GM12878 (cell line): ENCODE data around the gene NT5DC3. TPM values are rescaled to one million over a fixed set of nuclear protein-coding genes. Genes with fewer than 3 reads are reported as not detected.

Experiments
- ATAC-seq: fragments of 200-7000 bp; cut with Tn5 transposase; 3 replicates; pipeline ENCODE4 v1.9.1; 2020; ENCODE audit warnings: mild to moderate bottlenecking, moderate library complexity
- BruUV-seq: library from RNA; stranded (reverse); fragments of 400-500 nt; replicated peaks from 2 replicates; lab custom pipeline; 2021; lab: Mats Ljungman, UMichigan
- CTCF ChIA-PET: fragments of 300-600 bp; sonication (Branson Sonifier 250); formaldehyde crosslinking; extraction: SDS; loops from one replicate; lab custom pipeline; 2021; ENCODE audit warnings: inconsistent platforms; lab: Yijun Ruan, JAX
- POLR2A ChIA-PET: fragments of 350-600 bp; formaldehyde crosslinking; extraction: SDS; loops from one replicate; lab custom pipeline; 2021; ENCODE audit warnings: inconsistent platforms; lab: Charles Lee
- RAD21 ChIA-PET: fragments of 300-600 bp; sonication (Branson Sonifier 250); formaldehyde crosslinking; loops from one replicate; lab custom pipeline; 2023; ENCODE audit warnings: antibody characterized with exemption; ENCODE audit not compliant: unreplicated experiment; lab: Charles Lee
- SMC1A ChIA-PET: fragments of 300-600 bp; sonication (Branson Sonifier 250); formaldehyde crosslinking; loops from one replicate; lab custom pipeline; 2023; ENCODE audit not compliant: unreplicated experiment, uncharacterized antibody; lab: Charles Lee
- DNase-seq: peaks from one replicate; pipeline ENCODE4 v3.0.0-alpha.2; 2011; ENCODE audit warnings: low read depth, low spot score
- FAIRE-seq: peaks from 3 replicates; lab custom pipeline; 2011; peaks lifted over from hg19 to GRCh38; lab: Jason Lieb, UNC
- H2AFZ ChIP-seq: 2 replicates; pipeline ENCODE4 v1.6.0; 2011; ENCODE audit warnings: low read depth, low read length, control low read depth; ENCODE audit not compliant: control insufficient read depth
- H3K27ac ChIP-seq: 2 replicates; pipeline ENCODE4 v1.5.1; 2011; ENCODE audit warnings: control low read depth; ENCODE audit not compliant: control insufficient read depth, insufficient read depth
- H3K27me3 ChIP-seq, 2 experiments: replicated peaks in 1 of 2; 2 replicates each; pipeline versions ENCODE4 v1.6.0 to v1.6.1; 2011; ENCODE audit warnings: low read length in 1 of 2; ENCODE audit not compliant: control insufficient read depth in 2 of 2, insufficient read depth in 2 of 2
- H3K36me3 ChIP-seq, 2 experiments: 2 replicates each; pipeline ENCODE4 v1.5.1; 2011; ENCODE audit warnings: low read length in 1 of 2; ENCODE audit not compliant: control insufficient read depth in 2 of 2, insufficient read depth in 2 of 2
- H3K4me1 ChIP-seq: 2 replicates; pipeline ENCODE4 v1.6.1; 2011; ENCODE audit warnings: mild to moderate bottlenecking, low read length, moderate library complexity, mixed read lengths; ENCODE audit not compliant: control insufficient read depth, insufficient read depth
- H3K4me2 ChIP-seq: 2 replicates; pipeline ENCODE4 v1.6.0; 2011; ENCODE audit warnings: control low read depth; ENCODE audit not compliant: control insufficient read depth, insufficient read depth
- H3K4me3 ChIP-seq: fragments of 200-600 bp; sonication (generic); 2 replicates; pipeline ENCODE4 v1.5.1; 2016
- H3K79me2 ChIP-seq: 2 replicates; pipeline ENCODE4 v1.6.0; 2011; ENCODE audit warnings: low read length; ENCODE audit not compliant: control insufficient read depth, insufficient read depth
- H3K9ac ChIP-seq: 2 replicates; pipeline ENCODE4 v1.8.0; 2011; ENCODE audit warnings: low read length, control low read depth, mixed read lengths; ENCODE audit not compliant: control insufficient read depth, insufficient read depth
- H3K9me3 ChIP-seq: replicated peaks from 3 replicates; pipeline ENCODE4 v1.5.1; 2011; ENCODE audit warnings: mild to moderate bottlenecking, low read length; ENCODE audit not compliant: control insufficient read depth, insufficient read depth
- H4K20me1 ChIP-seq: 2 replicates; pipeline ENCODE4 v1.6.0; 2011; ENCODE audit not compliant: control insufficient read depth, insufficient read depth
- BCL11A ChIP-seq: IDR thresholded peaks from 2 replicates; pipeline ENCODE4 v1.6.1; 2011; ENCODE audit warnings: low read depth, low read length
- CBX5 ChIP-seq: sonication (generic); IDR thresholded peaks from 2 replicates; pipeline ENCODE4 v1.6.1; 2016; ENCODE audit warnings: low read depth, moderate library complexity, mild to moderate bottlenecking, inconsistent platforms
- EP300 ChIP-seq, 2 experiments: fragments of 150-350 bp in 1 of 2; IDR thresholded peaks; 2 replicates each; pipeline ENCODE4 v1.6.1; 2011 to 2012; ENCODE audit warnings: low read depth in 2 of 2, low read length in 2 of 2, borderline replicate concordance in 1 of 2, improper control_type of control experiment in 1 of 2, inconsistent platforms in 1 of 2; ENCODE audit not compliant: control insufficient read depth in 1 of 2
- MEF2A ChIP-seq: IDR thresholded peaks from 2 replicates; pipeline ENCODE4 v1.6.1; 2011; ENCODE audit warnings: low read depth, mild to moderate bottlenecking, low read length, moderate library complexity; ENCODE audit not compliant: insufficient read depth
- RCOR1 ChIP-seq: conservative IDR thresholded peaks from 2 replicates; pipeline ENCODE4 v1.6.1; 2012; ENCODE audit warnings: low read depth, low read length, improper control_type of control experiment
- RELA ChIP-seq: fragments of 450-650 bp; IDR thresholded peaks from 2 replicates; pipeline ENCODE4 v1.8.0; 2014; ENCODE audit warnings: borderline replicate concordance; ENCODE audit not compliant: partially characterized antibody
- SIX5 ChIP-seq: IDR thresholded peaks from 2 replicates; pipeline ENCODE4 v1.6.1; 2011; ENCODE audit warnings: mild to moderate bottlenecking, low read depth, low read length, moderate library complexity; ENCODE audit not compliant: severe bottlenecking
- SUPT20H ChIP-seq: IDR thresholded peaks from 2 replicates; pipeline ENCODE4 v1.6.1; 2011; ENCODE audit warnings: low read depth, mild to moderate bottlenecking, low read length, moderate library complexity, borderline replicate concordance; ENCODE audit not compliant: control insufficient read depth
- ZSCAN29 ChIP-seq: fragments of 450-650 bp; IDR thresholded peaks from 2 replicates; pipeline ENCODE4 v1.6.1; 2017; ENCODE audit warnings: mild to moderate bottlenecking, moderate library complexity
- WGBS: methylation state at CpG from one replicate; pipeline ENCODE4 v1.1.6; 2016; ENCODE audit warnings: low lambda C conversion rate; ENCODE audit not compliant: insufficient replicate concordance, insufficient coverage; ENCODE audit errors: missing lambda C conversion rate; 5-methylcytosine and 5-hydroxymethylcytosine counted together
- in situ Hi-C: fragments of 300-500 bp; cut with MboI; formaldehyde crosslinking; loops from 9 replicates; pipeline ENCODE4 v1.14.3; 2018; ENCODE audit warnings: mixed read lengths
- intact Hi-C: fragments of 100-400 bp; cut with micrococcal nuclease; formaldehyde crosslinking; loops from one replicate; pipeline ENCODE4 v1.14.2; 2022; ENCODE audit not compliant: unreplicated experiment
- polyA plus RNA-seq, 11 experiments: library from polyadenylated mRNA; depleted of rRNA in 4 of 11; unstranded in 6 of 11; stranded (reverse) in 5 of 11; fragments of >200 nt; fragmentation: Nextera tagmentation in 4 of 11; fragmentation: Illumina TruSeq in 1 of 11; extraction: Ambion mirVana in 4 of 11; extraction: Trizol in 1 of 11; gene quantifications; 1 replicate in 1 of 11; 2 replicates in 10 of 11; pipeline versions ENCODE4 v1.2.1 to v1.2.3, GENCODE V29; 2011 to 2016; ENCODE audit warnings: inconsistent platforms in 2 of 11, missing spikeins in 2 of 11, low read depth in 1 of 11
- total RNA-seq, 4 experiments: library from RNA; depleted of rRNA in 3 of 4; stranded (reverse); fragments of >200 nt in 3 of 4; fragmentation: Illumina TruSeq in 1 of 4; extraction: Trizol in 1 of 4; gene quantifications; 2 replicates each; pipeline versions ENCODE4 v1.2.1 to v1.2.3, GENCODE V29; 2013 to 2021
- TF ChIP-seq, protein P1 (sequence below): IDR thresholded peaks from 2 replicates; pipeline ENCODE4 v1.6.1; 2011; ENCODE audit warnings: borderline replicate concordance, low read depth, mild to moderate bottlenecking, moderate library complexity, mixed read lengths, low read length; ENCODE audit not compliant: insufficient read depth; ENCODE audit errors: extremely low read length
- TF ChIP-seq, protein P2 (sequence below): fragments of 450-650 bp; IDR thresholded peaks from 2 replicates; pipeline ENCODE4 v1.6.1; 2017; ENCODE audit warnings: mild to moderate bottlenecking, moderate library complexity

Gene NT5DC3
- total and polyA plus RNA-seq, 10 of the 15 experiments (the other 5 are each of a cell fraction or from before 2014, with no cell fraction given), result 2.0 to 12.4 (median 5.9) TPM

DNA sequence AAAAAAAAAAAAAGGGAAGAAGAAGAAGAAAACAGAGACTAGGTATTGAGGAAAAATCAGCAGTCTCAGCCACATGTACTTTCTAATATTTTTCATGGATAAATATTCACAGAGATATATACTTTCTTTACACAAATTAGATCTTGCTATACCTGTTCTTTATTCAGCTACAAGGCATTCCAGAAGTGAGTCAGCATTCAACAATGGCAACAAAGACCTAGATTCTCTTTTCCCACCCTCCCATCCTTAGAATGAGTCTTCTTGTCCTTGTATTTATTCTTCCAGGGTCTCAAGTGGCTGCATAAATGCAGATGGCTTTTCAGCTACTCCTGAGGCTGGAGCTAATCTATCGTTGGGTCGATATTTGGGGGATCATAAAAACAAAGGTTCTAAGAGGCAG lies 93.0 kb downstream of the NT5DC3 start:
- H3K27me3 ChIP-seq, result no peaks in the 10 kb centered on the region; a peak in 1 of 4 replicates
- ChIA-PET POLR2A (interaction anchor here (0.6 kb wide), 1 partner anchor 53 kb away, joined by 5 read pairs; no protein-coding TSS in a partner anchor), RAD21 (no interaction called here), CTCF (no interaction called here), SMC1A (no interaction called here)
- no peaks in the 10 kb centered on the region for H3K36me3 ChIP-seq
- H3K9me3 ChIP-seq, result no peaks in the 10 kb centered on the region
- in situ Hi-C loops (no loop called here), intact Hi-C loops (no loop called here)
- H3K4me1 ChIP-seq, result no peaks in the 10 kb centered on the region
- DNase-seq (no peak), ATAC-seq (no peak), FAIRE-seq (no peak)
- TF ChIP-seq RCOR1, result no peak
- no peak for TF ChIP-seq ZSCAN29
- TF ChIP-seq SUPT20H, result no peak
- H3K27ac ChIP-seq, result no peak overlapping the region
- no peak overlapping the region for H2AFZ ChIP-seq
- H3K4me3 ChIP-seq, result no peak overlapping the region
- no peaks in the 10 kb centered on the region; the same call in 1 of the 2 replicates for H4K20me1 ChIP-seq
- H3K9ac ChIP-seq, result no peak overlapping the region
- no TSS peak for BruUV-seq
- WGBS, result 70% methylated on average over 2 of the region's 2 CpGs
- H3K4me2 ChIP-seq, result no peak overlapping the region
- H3K79me2 ChIP-seq, result no peaks in the 10 kb centered on the region

DNA sequence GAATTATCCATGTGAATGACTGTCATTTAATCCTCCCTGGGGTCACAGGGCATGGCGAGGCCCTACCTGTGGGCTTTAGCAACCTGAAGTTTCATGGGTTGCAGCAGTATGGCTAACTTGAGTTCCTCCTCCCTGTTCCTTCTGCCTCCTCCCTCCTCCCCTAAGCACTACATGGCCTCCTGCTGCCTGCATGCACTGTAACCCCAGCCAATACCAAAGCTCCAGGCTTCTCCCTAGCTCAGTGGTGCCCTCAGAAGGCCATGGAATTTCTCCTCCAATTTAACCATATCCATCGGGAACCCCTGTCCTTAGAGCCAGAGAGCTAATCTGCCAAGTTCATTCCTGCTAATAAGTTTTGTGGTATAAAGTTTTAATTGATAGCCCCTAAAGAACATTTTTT lies 95.1 kb downstream of the NT5DC3 start:
- FAIRE-seq, result no peak
- H3K27ac ChIP-seq, result no peak overlapping the region
- no peak for ATAC-seq
- H3K4me2 ChIP-seq, result no peak overlapping the region
- intact Hi-C loops (no loop called here), in situ Hi-C loops (no loop called here)
- CTCF ChIA-PET, result no interaction called here
- H3K4me1 ChIP-seq, result no peaks in the 10 kb centered on the region
- H3K4me3 ChIP-seq, result no peak overlapping the region
- no peaks in the 10 kb centered on the region for H3K79me2 ChIP-seq
- 40% methylated on average over 2 of the region's 2 CpGs for WGBS
- RAD21 ChIA-PET, result no interaction called here
- H3K36me3 ChIP-seq, result no peaks in the 10 kb centered on the region
- H3K9me3 ChIP-seq, result no peaks in the 10 kb centered on the region
- POLR2A ChIA-PET, result no interaction called here
- H4K20me1 ChIP-seq, result no peaks in the 10 kb centered on the region; the same call in 1 of the 2 replicates
- DNase-seq, result no peak
- no peaks in the 10 kb centered on the region; a peak in 1 of 4 replicates for H3K27me3 ChIP-seq
- no TSS peak for BruUV-seq
- SMC1A ChIA-PET, result interaction anchor here (0.6 kb wide), 1 partner anchor 454 kb away, joined by 3 read pairs; no protein-coding TSS in a partner anchor
- H2AFZ ChIP-seq, result no peak overlapping the region
- H3K9ac ChIP-seq, result no peak overlapping the region
- TF ChIP-seq EP300 (IDR thresholded peaks at IDR 0.05; ENCODE audit: borderline replicate concordance in 1 of 2, control insufficient read depth in 1 of 2, low read depth in 2 of 2, low read length in 2 of 2) (no peak), MEF2A (no peak), RELA (no peak), SIX5 (no peak), CBX5 (no peak), BCL11A (no peak)
- TF ChIP-seq, protein P1, sequence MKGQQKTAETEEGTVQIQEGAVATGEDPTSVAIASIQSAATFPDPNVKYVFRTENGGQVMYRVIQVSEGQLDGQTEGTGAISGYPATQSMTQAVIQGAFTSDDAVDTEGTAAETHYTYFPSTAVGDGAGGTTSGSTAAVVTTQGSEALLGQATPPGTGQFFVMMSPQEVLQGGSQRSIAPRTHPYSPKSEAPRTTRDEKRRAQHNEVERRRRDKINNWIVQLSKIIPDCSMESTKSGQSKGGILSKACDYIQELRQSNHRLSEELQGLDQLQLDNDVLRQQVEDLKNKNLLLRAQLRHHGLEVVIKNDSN, result no peak
- TF ChIP-seq, protein P2, sequence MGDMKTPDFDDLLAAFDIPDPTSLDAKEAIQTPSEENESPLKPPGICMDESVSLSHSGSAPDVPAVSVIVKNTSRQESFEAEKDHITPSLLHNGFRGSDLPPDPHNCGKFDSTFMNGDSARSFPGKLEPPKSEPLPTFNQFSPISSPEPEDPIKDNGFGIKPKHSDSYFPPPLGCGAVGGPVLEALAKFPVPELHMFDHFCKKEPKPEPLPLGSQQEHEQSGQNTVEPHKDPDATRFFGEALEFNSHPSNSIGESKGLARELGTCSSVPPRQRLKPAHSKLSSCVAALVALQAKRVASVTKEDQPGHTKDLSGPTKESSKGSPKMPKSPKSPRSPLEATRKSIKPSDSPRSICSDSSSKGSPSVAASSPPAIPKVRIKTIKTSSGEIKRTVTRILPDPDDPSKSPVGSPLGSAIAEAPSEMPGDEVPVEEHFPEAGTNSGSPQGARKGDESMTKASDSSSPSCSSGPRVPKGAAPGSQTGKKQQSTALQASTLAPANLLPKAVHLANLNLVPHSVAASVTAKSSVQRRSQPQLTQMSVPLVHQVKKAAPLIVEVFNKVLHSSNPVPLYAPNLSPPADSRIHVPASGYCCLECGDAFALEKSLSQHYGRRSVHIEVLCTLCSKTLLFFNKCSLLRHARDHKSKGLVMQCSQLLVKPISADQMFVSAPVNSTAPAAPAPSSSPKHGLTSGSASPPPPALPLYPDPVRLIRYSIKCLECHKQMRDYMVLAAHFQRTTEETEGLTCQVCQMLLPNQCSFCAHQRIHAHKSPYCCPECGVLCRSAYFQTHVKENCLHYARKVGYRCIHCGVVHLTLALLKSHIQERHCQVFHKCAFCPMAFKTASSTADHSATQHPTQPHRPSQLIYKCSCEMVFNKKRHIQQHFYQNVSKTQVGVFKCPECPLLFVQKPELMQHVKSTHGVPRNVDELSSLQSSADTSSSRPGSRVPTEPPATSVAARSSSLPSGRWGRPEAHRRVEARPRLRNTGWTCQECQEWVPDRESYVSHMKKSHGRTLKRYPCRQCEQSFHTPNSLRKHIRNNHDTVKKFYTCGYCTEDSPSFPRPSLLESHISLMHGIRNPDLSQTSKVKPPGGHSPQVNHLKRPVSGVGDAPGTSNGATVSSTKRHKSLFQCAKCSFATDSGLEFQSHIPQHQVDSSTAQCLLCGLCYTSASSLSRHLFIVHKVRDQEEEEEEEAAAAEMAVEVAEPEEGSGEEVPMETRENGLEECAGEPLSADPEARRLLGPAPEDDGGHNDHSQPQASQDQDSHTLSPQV, result no peak
